ENCODE data around the gene TGFA.

Gene TGFA

DNA sequence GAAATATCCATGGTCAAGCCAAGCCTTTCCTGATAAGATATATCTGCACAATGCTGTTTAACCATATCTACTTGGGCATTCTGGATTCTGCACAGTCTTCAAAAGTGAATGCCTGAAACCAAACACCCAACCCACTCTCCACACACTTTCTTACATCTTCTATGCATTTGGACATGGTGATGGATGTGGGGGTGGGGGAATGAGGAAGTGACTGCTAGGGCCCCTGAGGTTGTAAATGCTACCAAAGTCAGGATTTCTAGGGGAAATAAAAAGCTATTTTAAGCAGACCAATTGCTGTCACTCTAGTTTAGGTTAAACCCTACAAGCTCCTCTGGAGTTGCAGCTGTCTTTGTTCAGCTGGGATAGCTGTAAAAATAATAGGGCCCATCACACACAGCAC, 26.7 kb upstream of the TGFA start:
- TF ChIP-seq FOXP2 (optimal IDR thresholded peaks at IDR 0.05; ENCODE audit: borderline replicate concordance, extremely low read depth, extremely low read length, insufficient read depth) = no peak
- TF ChIP-seq SIN3A (IDR thresholded peaks at IDR 0.05; ENCODE audit: borderline replicate concordance, insufficient read depth, low read length) = no peak
- TF ChIP-seq, protein P1, sequence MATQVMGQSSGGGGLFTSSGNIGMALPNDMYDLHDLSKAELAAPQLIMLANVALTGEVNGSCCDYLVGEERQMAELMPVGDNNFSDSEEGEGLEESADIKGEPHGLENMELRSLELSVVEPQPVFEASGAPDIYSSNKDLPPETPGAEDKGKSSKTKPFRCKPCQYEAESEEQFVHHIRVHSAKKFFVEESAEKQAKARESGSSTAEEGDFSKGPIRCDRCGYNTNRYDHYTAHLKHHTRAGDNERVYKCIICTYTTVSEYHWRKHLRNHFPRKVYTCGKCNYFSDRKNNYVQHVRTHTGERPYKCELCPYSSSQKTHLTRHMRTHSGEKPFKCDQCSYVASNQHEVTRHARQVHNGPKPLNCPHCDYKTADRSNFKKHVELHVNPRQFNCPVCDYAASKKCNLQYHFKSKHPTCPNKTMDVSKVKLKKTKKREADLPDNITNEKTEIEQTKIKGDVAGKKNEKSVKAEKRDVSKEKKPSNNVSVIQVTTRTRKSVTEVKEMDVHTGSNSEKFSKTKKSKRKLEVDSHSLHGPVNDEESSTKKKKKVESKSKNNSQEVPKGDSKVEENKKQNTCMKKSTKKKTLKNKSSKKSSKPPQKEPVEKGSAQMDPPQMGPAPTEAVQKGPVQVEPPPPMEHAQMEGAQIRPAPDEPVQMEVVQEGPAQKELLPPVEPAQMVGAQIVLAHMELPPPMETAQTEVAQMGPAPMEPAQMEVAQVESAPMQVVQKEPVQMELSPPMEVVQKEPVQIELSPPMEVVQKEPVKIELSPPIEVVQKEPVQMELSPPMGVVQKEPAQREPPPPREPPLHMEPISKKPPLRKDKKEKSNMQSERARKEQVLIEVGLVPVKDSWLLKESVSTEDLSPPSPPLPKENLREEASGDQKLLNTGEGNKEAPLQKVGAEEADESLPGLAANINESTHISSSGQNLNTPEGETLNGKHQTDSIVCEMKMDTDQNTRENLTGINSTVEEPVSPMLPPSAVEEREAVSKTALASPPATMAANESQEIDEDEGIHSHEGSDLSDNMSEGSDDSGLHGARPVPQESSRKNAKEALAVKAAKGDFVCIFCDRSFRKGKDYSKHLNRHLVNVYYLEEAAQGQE (IDR thresholded peaks at IDR 0.05; ENCODE audit: insufficient read depth in 1 of 2, low read depth in 2 of 2, low read length in 2 of 2) = no peak

DNA sequence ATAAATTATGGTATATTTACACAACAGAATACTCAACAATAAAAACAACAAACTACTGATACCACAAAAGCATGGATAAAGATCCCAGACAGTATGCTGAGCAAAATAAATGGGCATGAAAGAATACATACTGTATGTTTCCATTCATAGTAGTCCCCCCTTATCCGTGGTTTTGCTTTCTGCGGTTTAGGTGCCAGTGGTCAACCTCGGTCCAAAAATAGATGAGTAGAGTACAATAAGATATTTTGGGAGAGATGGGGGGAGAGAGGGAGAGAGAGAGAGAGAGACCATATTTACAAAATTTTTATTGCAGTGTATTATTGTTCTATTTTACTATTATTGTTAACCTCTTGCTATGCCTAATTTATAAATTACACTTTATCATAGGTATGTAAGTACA, 21.0 kb upstream of the TGFA start:
- TF ChIP-seq FOXP2 (optimal IDR thresholded peaks at IDR 0.05; ENCODE audit: borderline replicate concordance, extremely low read depth, extremely low read length, insufficient read depth) (no peak), POLR2AphosphoS5 (IDR thresholded peaks at IDR 0.05; ENCODE audit: low read depth, low read length) (no peak), SIN3A (IDR thresholded peaks at IDR 0.05; ENCODE audit: borderline replicate concordance, insufficient read depth, low read length) (no peak), TAF1 (IDR thresholded peaks at IDR 0.05; ENCODE audit: borderline replicate concordance, insufficient read depth, low read length) (no peak)
- TF ChIP-seq, protein P1 (IDR thresholded peaks at IDR 0.05; ENCODE audit: insufficient read depth in 1 of 2, low read depth in 2 of 2, low read length in 2 of 2) = no peak

DNA sequence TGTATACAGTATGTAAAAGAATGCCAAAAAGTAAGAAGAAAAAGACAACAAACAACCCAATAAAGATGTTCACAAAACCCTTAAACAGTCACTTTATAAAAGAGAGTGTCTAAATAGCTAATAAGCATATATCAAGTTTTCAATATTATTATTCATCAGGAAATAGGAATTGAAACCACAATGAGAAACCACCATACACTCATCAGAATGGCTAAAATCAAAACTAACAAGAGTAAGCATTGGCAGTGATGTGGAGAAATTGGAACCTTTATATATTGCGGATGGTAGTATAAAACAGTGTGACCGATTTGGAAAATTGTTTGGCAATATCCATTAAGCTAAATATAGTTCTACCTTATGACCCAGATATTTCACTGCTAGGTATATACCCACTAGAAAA, 20.5 kb upstream of the TGFA start:
- TF ChIP-seq SIN3A (IDR thresholded peaks at IDR 0.05; ENCODE audit: borderline replicate concordance, insufficient read depth, low read length) (no peak), TAF1 (IDR thresholded peaks at IDR 0.05; ENCODE audit: borderline replicate concordance, insufficient read depth, low read length) (no peak), POLR2AphosphoS5 (IDR thresholded peaks at IDR 0.05; ENCODE audit: low read depth, low read length) (no peak), FOXP2 (optimal IDR thresholded peaks at IDR 0.05; ENCODE audit: borderline replicate concordance, extremely low read depth, extremely low read length, insufficient read depth) (no peak)
- TF ChIP-seq, protein P1 (IDR thresholded peaks at IDR 0.05; ENCODE audit: insufficient read depth in 1 of 2, low read depth in 2 of 2, low read length in 2 of 2) = no peak

DNA sequence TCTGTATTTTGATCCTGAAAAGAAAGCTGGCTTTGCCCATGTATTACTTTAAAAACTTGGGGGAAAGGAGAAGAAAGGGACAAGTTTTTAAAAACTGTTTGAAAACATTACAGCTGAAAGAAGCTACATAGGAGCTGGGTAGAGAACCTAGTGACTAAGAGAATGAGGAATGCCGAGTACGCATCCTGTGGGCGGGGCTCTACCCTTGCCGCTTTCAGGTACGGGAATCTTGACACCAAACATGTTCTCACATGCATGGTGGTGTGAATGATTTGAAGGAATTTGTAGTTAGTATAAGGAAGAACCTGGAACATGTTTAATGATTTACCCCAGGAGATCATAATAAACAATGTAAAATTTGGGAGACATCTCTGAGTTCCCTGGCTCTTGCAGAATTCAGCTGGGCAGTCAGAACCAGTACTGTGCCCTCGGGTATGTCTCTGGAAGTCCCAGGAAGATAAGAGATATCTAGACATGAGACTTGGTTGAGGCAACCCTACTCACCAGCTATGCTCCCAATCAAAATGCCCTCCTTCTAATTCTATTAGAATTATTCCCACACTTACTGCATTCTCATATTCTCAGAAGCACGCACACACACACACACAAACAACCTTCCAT, 16.5 kb upstream of the TGFA start:
- TF ChIP-seq FOXP2 (optimal IDR thresholded peaks at IDR 0.05; ENCODE audit: borderline replicate concordance, extremely low read depth, extremely low read length, insufficient read depth) (no peak), TAF1 (IDR thresholded peaks at IDR 0.05; ENCODE audit: borderline replicate concordance, insufficient read depth, low read length) (no peak), POLR2AphosphoS5 (IDR thresholded peaks at IDR 0.05; ENCODE audit: low read depth, low read length) (no peak), SIN3A (IDR thresholded peaks at IDR 0.05; ENCODE audit: borderline replicate concordance, insufficient read depth, low read length) (no peak)
- TF ChIP-seq, protein P1 (IDR thresholded peaks at IDR 0.05; ENCODE audit: insufficient read depth in 1 of 2, low read depth in 2 of 2, low read length in 2 of 2) = no peak

DNA sequence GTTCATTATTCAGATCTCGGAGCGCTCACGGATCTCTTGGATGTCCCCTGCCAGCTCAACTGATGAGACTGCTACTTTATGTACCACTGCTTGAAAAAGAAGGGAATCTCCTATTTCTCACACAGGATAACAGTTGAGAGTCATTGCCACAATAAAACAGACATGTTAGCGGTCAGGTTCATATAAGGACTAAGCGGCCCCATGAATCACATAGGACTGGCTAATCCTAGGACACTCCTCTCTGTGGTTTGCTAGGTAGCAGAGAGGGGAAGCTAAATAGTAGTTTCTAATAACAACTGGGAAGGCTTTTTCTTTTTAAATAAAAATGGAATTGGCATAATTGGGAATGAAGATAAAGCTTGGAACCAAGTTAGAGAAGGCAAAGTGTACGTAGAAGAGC, 15.9 kb upstream of the TGFA start:
- TF ChIP-seq SIN3A (IDR thresholded peaks at IDR 0.05; ENCODE audit: borderline replicate concordance, insufficient read depth, low read length) (no peak), POLR2AphosphoS5 (IDR thresholded peaks at IDR 0.05; ENCODE audit: low read depth, low read length) (no peak), FOXP2 (optimal IDR thresholded peaks at IDR 0.05; ENCODE audit: borderline replicate concordance, extremely low read depth, extremely low read length, insufficient read depth) (no peak), TAF1 (IDR thresholded peaks at IDR 0.05; ENCODE audit: borderline replicate concordance, insufficient read depth, low read length) (no peak)
- TF ChIP-seq, protein P1 (IDR thresholded peaks at IDR 0.05; ENCODE audit: insufficient read depth in 1 of 2, low read depth in 2 of 2, low read length in 2 of 2) = no peak

Data from PFSK-1 (cell line).